Ovary (tissue), 3 donors: ENCODE measurements around the gene SMIM24.

ENCODE experiments used
- CTCF ChIP-seq, 3 donors: fragments of 450-650 bp in 2 of 3; fragments of 200-600 bp in 1 of 3; IDR thresholded peaks; one replicate each; pipeline versions ENCODE4 v1.5.1 to v1.8.0; 2016 to 2022; ENCODE audit warnings: antibody characterized with exemption in 3 of 3, mild to moderate bottlenecking in 1 of 3
- EP300 ChIP-seq: sonication (generic); formaldehyde crosslinking; IDR thresholded peaks from one replicate; pipeline ENCODE4 v1.6.1; 2017; ENCODE audit warnings: antibody characterized with exemption
- POLR2A ChIP-seq: fragments of 450-650 bp; IDR thresholded peaks from one replicate; pipeline ENCODE4 v1.6.1; 2017; ENCODE audit warnings: antibody characterized with exemption, mild to moderate bottlenecking, moderate library complexity
- donor health status: DM: no; HTN: no; CAD: no.

DNA sequence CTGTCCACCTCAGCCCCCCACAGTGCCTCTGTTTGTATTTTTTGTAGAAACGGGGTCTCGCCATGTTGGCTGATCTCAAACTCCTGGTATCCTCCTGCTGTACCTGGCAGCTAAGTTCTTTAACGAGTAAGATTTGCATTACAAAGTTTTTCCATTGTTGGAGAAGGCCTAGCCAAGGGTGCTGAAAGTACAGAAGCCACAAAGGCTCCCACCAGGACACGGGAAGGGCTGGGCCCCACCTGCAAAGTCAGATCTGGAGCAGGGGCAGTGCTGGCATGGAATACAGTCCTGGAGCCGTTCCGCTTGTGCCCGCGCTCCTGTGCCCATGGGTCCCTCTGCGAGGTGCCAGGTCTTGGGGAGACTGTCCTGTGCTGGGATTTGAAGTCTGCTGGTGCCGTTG is 37.9 kb upstream of the SMIM24 start:
- TF ChIP-seq CTCF (IDR thresholded peaks at IDR 0.05) (no peak), POLR2A (no peak), EP300 (no peak)
